HCT116 (cell line): ENCODE results near the gene PRLR. TPM values are rescaled to one million over a fixed set of nuclear protein-coding genes. Genes with fewer than 3 reads are reported as not detected.
"Not testable (repeated sequence)": the region's sequence is repeated elsewhere in the genome, so short reads cannot be mapped to it uniquely, and the experiment has no call there.

Source experiments
- ATAC-seq: fragments of 200-7000 bp; cut with Tn5 transposase; 2 replicates; pipeline ENCODE4 v1.9.1; 2020; ENCODE audit warnings: mild to moderate bottlenecking, moderate library complexity
- BruUV-seq: library from RNA; stranded (reverse); fragments of 400-500 nt; replicated peaks from 2 replicates; lab custom pipeline; 2021; lab: Mats Ljungman, UMichigan
- CTCF ChIA-PET: fragments of 300-600 bp; sonication (Branson Sonifier 250); formaldehyde crosslinking; loops from one replicate; lab custom pipeline; 2021; ENCODE audit warnings: antibody characterized with exemption; lab: Charles Lee
- POLR2A ChIA-PET: fragments of 300-600, 350-600 bp; sonication (Branson Sonifier 250); formaldehyde crosslinking; loops from one replicate; lab custom pipeline; 2021; ENCODE audit warnings: antibody characterized with exemption; lab: Charles Lee
- RAD21 ChIA-PET, 2 experiments: fragments of 300-600 bp; sonication (Branson Sonifier 250); formaldehyde crosslinking; loops; one replicate each; lab custom pipeline; 2023; ENCODE audit warnings: low total read pairs in 2 of 2; ENCODE audit not compliant: uncharacterized antibody in 2 of 2, unreplicated experiment in 2 of 2, low non-redundant PET in 1 of 2; lab: Charles Lee
- DNase-seq: peaks from one replicate; pipeline ENCODE4 v3.0.0-alpha.2; 2010; ENCODE audit warnings: low read depth, low spot score
- H2AFZ ChIP-seq: fragments of 200-600 bp; shearing (Covaris generic), sonication (generic); 2 replicates; pipeline ENCODE4 v1.6.1; 2017; ENCODE audit warnings: low read depth, mixed run types, mixed read lengths, antibody characterized with exemption, low read length; ENCODE audit not compliant: poor library complexity, severe bottlenecking
- H3K27ac ChIP-seq: 2 replicates; pipeline ENCODE4 v1.5.1; 2012; ENCODE audit warnings: low read depth, low read length
- H3K27me3 ChIP-seq: fragments of 200-600 bp; sonication (generic); 2 replicates; pipeline ENCODE4 v1.6.1; 2016; ENCODE audit warnings: mixed run types, low read length, mixed read lengths; ENCODE audit not compliant: insufficient read depth
- H3K36me3 ChIP-seq, 2 experiments: fragments of 200-500 bp in 1 of 2; fragments of 200-600 bp in 1 of 2; sonication (Bioruptor generic) in 1 of 2; sonication (generic) in 1 of 2; 2 replicates each; pipeline versions ENCODE4 v1.5.1 to v1.6.1; 2014 to 2016; ENCODE audit warnings: low read length in 2 of 2, inconsistent platforms in 1 of 2, mixed read lengths in 1 of 2, mixed run types in 1 of 2; ENCODE audit not compliant: insufficient read depth in 2 of 2, control insufficient read depth in 1 of 2
- H3K4me1 ChIP-seq, 2 experiments: fragments of 200-600 bp in 1 of 2; sonication (generic) in 1 of 2; 2 replicates each; pipeline versions ENCODE4 v1.5.1 to v1.6.1; 2012 to 2017; ENCODE audit warnings: low read length in 2 of 2, inconsistent platforms in 1 of 2, mild to moderate bottlenecking in 1 of 2, mixed read lengths in 1 of 2, mixed run types in 1 of 2, moderate library complexity in 1 of 2; ENCODE audit not compliant: insufficient read depth in 2 of 2, control insufficient read depth in 1 of 2
- H3K4me2 ChIP-seq: fragments of 200-600 bp; sonication (generic); 2 replicates; pipeline ENCODE4 v1.6.1; 2017; ENCODE audit warnings: mixed run types, low read length, mixed read lengths
- H3K4me3 ChIP-seq, 2 experiments: fragments of 200-600 bp in 1 of 2; sonication (generic) in 1 of 2; replicated peaks in 1 of 2; 2 replicates each; pipeline ENCODE4 v1.5.1; 2011 to 2016; ENCODE audit warnings: low read length in 2 of 2, control low read depth in 1 of 2, low read depth in 1 of 2, mild to moderate bottlenecking in 1 of 2, mixed read lengths in 1 of 2, mixed run types in 1 of 2
- H3K79me2 ChIP-seq: fragments of 200-600 bp; sonication (generic); 2 replicates; pipeline ENCODE4 v1.6.1; 2017; ENCODE audit warnings: mild to moderate bottlenecking, mixed run types, low read length, moderate library complexity, mixed read lengths; ENCODE audit not compliant: insufficient read depth
- H3K9ac ChIP-seq: fragments of 200-600 bp; sonication (generic); 2 replicates; pipeline ENCODE4 v1.6.1; 2016; ENCODE audit warnings: low read length, mixed read lengths
- H3K9me2 ChIP-seq: fragments of 200-600 bp; sonication (generic), shearing (Covaris generic); 2 replicates; pipeline ENCODE4 v1.6.1; 2017; ENCODE audit warnings: mixed run types, mild to moderate bottlenecking, moderate library complexity; ENCODE audit not compliant: insufficient read depth
- H3K9me3 ChIP-seq, 2 experiments: fragments of 200-500 bp in 1 of 2; fragments of 200-600 bp in 1 of 2; sonication (Bioruptor generic) in 1 of 2; sonication (generic) in 1 of 2; 2 replicates each; pipeline ENCODE4 v1.6.1; 2014 to 2017; ENCODE audit warnings: low read length in 2 of 2, mixed read lengths in 2 of 2, inconsistent platforms in 1 of 2, low read depth in 1 of 2, mild to moderate bottlenecking in 1 of 2, mixed run types in 1 of 2, moderate library complexity in 1 of 2; ENCODE audit not compliant: control insufficient read depth in 1 of 2, insufficient read depth in 1 of 2
- H4K20me1 ChIP-seq: fragments of 200-600 bp; sonication (generic), shearing (Covaris generic); 2 replicates; pipeline ENCODE4 v1.6.1; 2017; ENCODE audit warnings: mixed run types, mild to moderate bottlenecking, moderate library complexity; ENCODE audit not compliant: insufficient read depth
- CBX3 ChIP-seq: IDR thresholded peaks from 2 replicates; pipeline ENCODE4 v1.6.1; 2012; ENCODE audit warnings: low read depth
- CEBPB ChIP-seq: IDR thresholded peaks from 2 replicates; pipeline ENCODE4 v1.6.1; 2012; ENCODE audit warnings: low read depth
- EZH2phosphoT487 ChIP-seq: fragments of 200-600 bp; IDR thresholded peaks from 2 replicates; pipeline ENCODE4 v1.6.1; 2018; ENCODE audit warnings: antibody characterized with exemption, borderline replicate concordance
- FOSL1 ChIP-seq: IDR thresholded peaks from 2 replicates; pipeline ENCODE4 v1.6.1; 2012; ENCODE audit warnings: low read depth
- JUND ChIP-seq: IDR thresholded peaks from 2 replicates; pipeline ENCODE4 v1.6.1; 2012
- POLR2A ChIP-seq: IDR thresholded peaks from 2 replicates; pipeline ENCODE4 v1.7.0; 2011; ENCODE audit warnings: borderline replicate concordance; ENCODE audit not compliant: insufficient read depth, insufficient read length; ENCODE audit errors: extremely low read depth
- POLR2AphosphoS5 ChIP-seq: IDR thresholded peaks from 2 replicates; pipeline ENCODE4 v1.6.1; 2011; ENCODE audit warnings: mild to moderate bottlenecking, low read depth, low read length, moderate library complexity
- RAD21 ChIP-seq: IDR thresholded peaks from 2 replicates; pipeline ENCODE4 v1.6.1; 2012; ENCODE audit warnings: low read depth, mild to moderate bottlenecking
- SP1 ChIP-seq: IDR thresholded peaks from 2 replicates; pipeline ENCODE4 v1.6.1; 2012; ENCODE audit warnings: low read depth
- TCF7L2 ChIP-seq: IDR thresholded peaks from 2 replicates; pipeline ENCODE4 v1.7.0; 2011; ENCODE audit warnings: borderline replicate concordance, inconsistent platforms; ENCODE audit not compliant: insufficient read depth, insufficient read length; ENCODE audit errors: extremely low read depth
- YY1 ChIP-seq: IDR thresholded peaks from 2 replicates; pipeline ENCODE4 v1.6.1; 2011; ENCODE audit warnings: low read length, low read depth, moderate library complexity, mild to moderate bottlenecking; ENCODE audit not compliant: insufficient replicate concordance; ENCODE audit errors: extremely low read depth
- intact Hi-C: fragments of 100-400 bp; cut with micrococcal nuclease; formaldehyde crosslinking; loops from 2 replicates; pipeline ENCODE4 v1.10.0; 2022
- total RNA-seq: library from RNA; stranded (reverse); gene quantifications from one replicate; pipeline ENCODE4 v1.2.1, GENCODE V29; 2021; ENCODE audit not compliant: unreplicated experiment
- TF ChIP-seq, protein P1 (sequence below): IDR thresholded peaks from 2 replicates; pipeline ENCODE4 v1.6.1; 2011; ENCODE audit warnings: mild to moderate bottlenecking, low read length, moderate library complexity; ENCODE audit not compliant: insufficient replicate concordance; ENCODE audit errors: extremely low read depth
- TF ChIP-seq, protein P2 (sequence below): IDR thresholded peaks from 2 replicates; pipeline ENCODE4 v1.6.1; 2012
- TF ChIP-seq, protein P3 (sequence below): IDR thresholded peaks from 2 replicates; pipeline ENCODE4 v1.6.1; 2012; ENCODE audit warnings: low read depth

Gene PRLR
- total RNA-seq, 1 experiment from 2014 or later, result 0.10 TPM

DNA sequence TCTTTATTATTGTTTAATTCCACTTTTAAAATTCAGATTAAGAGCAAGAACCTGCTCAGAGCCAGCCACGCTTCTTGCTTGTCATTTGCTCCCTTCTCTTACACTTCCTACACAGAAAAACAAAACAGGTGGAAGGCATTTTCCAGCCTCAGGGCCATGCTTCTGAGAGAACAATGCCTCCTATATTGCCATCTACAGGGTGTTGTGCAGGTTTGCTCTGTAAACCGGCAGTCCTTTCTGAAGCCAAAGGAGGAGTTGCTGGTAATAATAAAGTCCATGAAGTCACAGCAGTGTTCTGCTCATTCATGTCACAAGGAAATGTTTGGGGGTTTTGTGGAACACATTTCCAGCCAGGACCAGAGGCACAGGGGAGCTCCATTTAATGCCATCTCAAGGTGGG, 16.1 kb upstream of the PRLR start (continued):
- no peak for TF ChIP-seq POLR2AphosphoS5
- no peak for TF ChIP-seq POLR2A
- no peak for TF ChIP-seq EZH2phosphoT487

DNA sequence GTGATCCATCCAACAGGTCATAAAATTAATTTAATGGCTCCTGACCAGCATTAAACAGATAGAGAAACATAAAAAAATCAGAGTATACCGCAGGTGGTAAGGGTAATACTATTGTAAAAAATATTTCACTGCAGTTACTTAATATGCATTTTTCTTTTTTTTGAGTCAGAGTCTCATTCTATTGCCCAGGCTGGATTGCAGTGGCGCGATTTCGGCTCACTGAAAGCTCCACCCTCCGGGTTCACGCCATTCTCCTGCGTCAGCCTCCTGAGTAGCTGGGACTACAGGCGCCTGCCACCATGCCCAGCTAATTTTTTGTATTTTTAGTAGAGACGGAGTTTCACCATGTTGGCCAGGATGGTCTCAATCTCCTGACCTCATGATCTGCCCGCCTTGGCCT, 15.1 kb upstream of the PRLR start:
- not testable (repeated sequence) for ATAC-seq

DNA sequence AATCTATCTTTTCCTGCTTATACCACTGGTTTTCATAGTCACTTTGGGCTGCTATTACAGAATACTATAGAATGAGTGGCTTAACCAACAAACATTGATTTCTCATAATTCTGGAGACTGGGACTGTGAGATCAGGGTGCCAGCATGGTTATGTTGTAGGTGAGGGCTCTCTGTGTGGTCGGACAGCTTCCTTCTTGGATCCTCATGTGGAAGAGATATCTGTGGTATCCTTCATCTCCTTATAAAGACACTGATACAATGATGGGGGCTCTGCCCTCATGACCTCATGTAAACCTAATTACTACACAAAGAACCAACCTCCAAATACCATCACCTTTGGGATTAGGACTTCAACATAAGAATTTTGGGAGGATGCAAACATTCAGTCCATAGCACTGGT, 13.9 kb upstream of the PRLR start:
- intact Hi-C loops, result no loop called here
- Histone ChIP-seq H3K36me3 (no peaks in the 10 kb centered on the region), H3K4me1 (no peaks in the 10 kb centered on the region), H3K9me2 (no peaks in the 10 kb centered on the region), H3K27me3 (peaks cover 6% of the 10 kb centered on the region), H3K9me3 (no peaks in the 10 kb centered on the region), H2AFZ (no peak overlapping the region), H3K9ac (no peak overlapping the region), H3K4me2 (no peak overlapping the region), H3K4me3 (no peak overlapping the region), H3K27ac (no peak overlapping the region), H3K79me2 (no peaks in the 10 kb centered on the region), H4K20me1 (no peaks in the 10 kb centered on the region)
- DNase-seq, result no peak
- no TSS peak for BruUV-seq
- CTCF ChIA-PET, result no interaction called here
- POLR2A ChIA-PET, result no interaction called here
- RAD21 ChIA-PET, result no interaction called here
- no peak for ATAC-seq
- TF ChIP-seq, protein P1, sequence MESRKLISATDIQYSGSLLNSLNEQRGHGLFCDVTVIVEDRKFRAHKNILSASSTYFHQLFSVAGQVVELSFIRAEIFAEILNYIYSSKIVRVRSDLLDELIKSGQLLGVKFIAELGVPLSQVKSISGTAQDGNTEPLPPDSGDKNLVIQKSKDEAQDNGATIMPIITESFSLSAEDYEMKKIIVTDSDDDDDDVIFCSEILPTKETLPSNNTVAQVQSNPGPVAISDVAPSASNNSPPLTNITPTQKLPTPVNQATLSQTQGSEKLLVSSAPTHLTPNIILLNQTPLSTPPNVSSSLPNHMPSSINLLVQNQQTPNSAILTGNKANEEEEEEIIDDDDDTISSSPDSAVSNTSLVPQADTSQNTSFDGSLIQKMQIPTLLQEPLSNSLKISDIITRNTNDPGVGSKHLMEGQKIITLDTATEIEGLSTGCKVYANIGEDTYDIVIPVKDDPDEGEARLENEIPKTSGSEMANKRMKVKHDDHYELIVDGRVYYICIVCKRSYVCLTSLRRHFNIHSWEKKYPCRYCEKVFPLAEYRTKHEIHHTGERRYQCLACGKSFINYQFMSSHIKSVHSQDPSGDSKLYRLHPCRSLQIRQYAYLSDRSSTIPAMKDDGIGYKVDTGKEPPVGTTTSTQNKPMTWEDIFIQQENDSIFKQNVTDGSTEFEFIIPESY, result no peak
- TF ChIP-seq FOSL1 (no peak), POLR2AphosphoS5 (no peak), JUND (no peak), SP1 (no peak), EZH2phosphoT487 (no peak), RAD21 (no peak), TCF7L2 (no peak), CBX3 (no peak), YY1 (no peak), CEBPB (no peak)
- TF ChIP-seq, protein P2, sequence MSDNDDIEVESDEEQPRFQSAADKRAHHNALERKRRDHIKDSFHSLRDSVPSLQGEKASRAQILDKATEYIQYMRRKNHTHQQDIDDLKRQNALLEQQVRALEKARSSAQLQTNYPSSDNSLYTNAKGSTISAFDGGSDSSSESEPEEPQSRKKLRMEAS, result no peak
- TF ChIP-seq, protein P3, sequence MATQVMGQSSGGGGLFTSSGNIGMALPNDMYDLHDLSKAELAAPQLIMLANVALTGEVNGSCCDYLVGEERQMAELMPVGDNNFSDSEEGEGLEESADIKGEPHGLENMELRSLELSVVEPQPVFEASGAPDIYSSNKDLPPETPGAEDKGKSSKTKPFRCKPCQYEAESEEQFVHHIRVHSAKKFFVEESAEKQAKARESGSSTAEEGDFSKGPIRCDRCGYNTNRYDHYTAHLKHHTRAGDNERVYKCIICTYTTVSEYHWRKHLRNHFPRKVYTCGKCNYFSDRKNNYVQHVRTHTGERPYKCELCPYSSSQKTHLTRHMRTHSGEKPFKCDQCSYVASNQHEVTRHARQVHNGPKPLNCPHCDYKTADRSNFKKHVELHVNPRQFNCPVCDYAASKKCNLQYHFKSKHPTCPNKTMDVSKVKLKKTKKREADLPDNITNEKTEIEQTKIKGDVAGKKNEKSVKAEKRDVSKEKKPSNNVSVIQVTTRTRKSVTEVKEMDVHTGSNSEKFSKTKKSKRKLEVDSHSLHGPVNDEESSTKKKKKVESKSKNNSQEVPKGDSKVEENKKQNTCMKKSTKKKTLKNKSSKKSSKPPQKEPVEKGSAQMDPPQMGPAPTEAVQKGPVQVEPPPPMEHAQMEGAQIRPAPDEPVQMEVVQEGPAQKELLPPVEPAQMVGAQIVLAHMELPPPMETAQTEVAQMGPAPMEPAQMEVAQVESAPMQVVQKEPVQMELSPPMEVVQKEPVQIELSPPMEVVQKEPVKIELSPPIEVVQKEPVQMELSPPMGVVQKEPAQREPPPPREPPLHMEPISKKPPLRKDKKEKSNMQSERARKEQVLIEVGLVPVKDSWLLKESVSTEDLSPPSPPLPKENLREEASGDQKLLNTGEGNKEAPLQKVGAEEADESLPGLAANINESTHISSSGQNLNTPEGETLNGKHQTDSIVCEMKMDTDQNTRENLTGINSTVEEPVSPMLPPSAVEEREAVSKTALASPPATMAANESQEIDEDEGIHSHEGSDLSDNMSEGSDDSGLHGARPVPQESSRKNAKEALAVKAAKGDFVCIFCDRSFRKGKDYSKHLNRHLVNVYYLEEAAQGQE, result no peak

More for the DNA sequence above, 15.1 kb upstream of the PRLR start:
- H3K79me2 ChIP-seq, H3K9ac ChIP-seq, H4K20me1 ChIP-seq, RAD21 ChIA-PET, CTCF ChIA-PET, DNase-seq, H3K9me3 ChIP-seq, H3K36me3 ChIP-seq, H3K9me2 ChIP-seq, H2AFZ ChIP-seq, H3K4me2 ChIP-seq, H3K4me1 ChIP-seq, intact Hi-C loops, H3K27ac ChIP-seq, POLR2A ChIA-PET, H3K4me3 ChIP-seq, H3K27me3 ChIP-seq, BruUV-seq: not testable (repeated sequence)
